Esophagus squamous epithelium (tissue), 5 donors: Measurements from ENCODE around the gene KCNJ6. TPM values are rescaled to one million over a fixed set of nuclear protein-coding genes. Genes with fewer than 3 reads are reported as not detected.

Experiments
- DNase-seq: peaks from one replicate; lab custom pipeline; 2025; lab: John Stamatoyannopoulos, UW
- H3K27ac ChIP-seq, 4 donors: fragments of 200-600 bp; sonication (generic); one replicate each; pipeline ENCODE4 v1.5.1; 2016 to 2019; ENCODE audit warnings: mild to moderate bottlenecking in 1 of 4
- H3K27me3 ChIP-seq, 4 donors: fragments of 200-600 bp; sonication (generic); 1 replicate in 3 of 4; 2 replicates in 1 of 4; pipeline versions ENCODE4 v1.5.1 to v1.6.0; 2017 to 2021; ENCODE audit warnings: antibody characterized with exemption in 1 of 4
- H3K36me3 ChIP-seq, 3 donors: fragments of 200-600 bp; sonication (generic); one replicate each; pipeline ENCODE4 v1.5.1; 2016 to 2019
- H3K4me1 ChIP-seq, 3 donors: fragments of 200-600 bp; sonication (generic); one replicate each; pipeline ENCODE4 v1.5.1; 2017 to 2019
- H3K4me3 ChIP-seq, 4 donors: fragments of 200-600 bp; sonication (generic); 1 replicate in 3 of 4; 2 replicates in 1 of 4; pipeline ENCODE4 v1.5.1; 2016 to 2019; ENCODE audit warnings: mild to moderate bottlenecking in 2 of 4, moderate library complexity in 1 of 4
- H3K9me3 ChIP-seq, 3 donors: fragments of 200-600 bp; sonication (generic); one replicate each; pipeline ENCODE4 v1.5.1; 2016 to 2019
- CTCF ChIP-seq, 6 experiments: fragments of 450-650 bp in 4 of 6; fragments of 200-600 bp in 2 of 6; sonication (generic) in 2 of 6; IDR thresholded peaks; one replicate each; pipeline ENCODE4 v1.5.1; 2016 to 2019; ENCODE audit warnings: antibody characterized with exemption in 6 of 6, mild to moderate bottlenecking in 4 of 6, moderate library complexity in 4 of 6
- POLR2A ChIP-seq, 4 donors: fragments of 450-650 bp; IDR thresholded peaks; one replicate each; pipeline ENCODE4 v1.6.1; 2017; ENCODE audit warnings: antibody characterized with exemption in 4 of 4, mild to moderate bottlenecking in 4 of 4, moderate library complexity in 3 of 4
- WGBS, 2 donors: methylation state at CpG; one replicate each; pipeline ENCODE4 v1.1.5; 2018; 5-methylcytosine and 5-hydroxymethylcytosine counted together
- intact Hi-C: fragments of 100-400 bp; cut with DNase I; formaldehyde crosslinking; loops from one replicate; pipeline ENCODE4 v1.15.0; 2022
- total RNA-seq, 4 donors: library from RNA; depleted of rRNA; stranded (reverse); fragments of >200 nt; gene quantifications; one replicate each; pipeline ENCODE4 v1.1.0, GENCODE V29; 2016
- donor health status: DM: yes; HTN: yes; CAD: no.

Gene KCNJ6
- total RNA-seq, 4 donors from 2014 or later = not detected

DNA sequence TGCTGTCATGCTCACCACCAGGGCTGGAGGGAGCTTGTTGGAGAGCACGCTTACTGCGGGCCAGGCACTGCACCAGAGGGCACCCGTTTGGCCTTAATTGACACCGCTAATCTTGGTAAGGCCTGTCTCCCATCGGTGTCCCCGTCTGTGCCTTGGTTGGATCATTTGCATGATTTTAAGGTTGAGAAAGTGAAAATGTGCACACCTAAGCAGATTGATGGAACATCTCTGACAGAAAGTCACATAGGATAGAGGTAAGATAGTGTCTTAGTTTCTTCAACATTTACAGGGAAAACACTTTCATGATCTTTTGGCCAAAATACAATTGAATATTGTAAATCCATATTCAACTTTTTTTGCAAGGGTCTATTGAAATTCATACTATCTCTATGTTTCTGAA is 255.5 kb downstream of the KCNJ6 start:
- no peak for TF ChIP-seq CTCF (IDR thresholded peaks at IDR 0.05)
- no peak for TF ChIP-seq POLR2A (IDR thresholded peaks at IDR 0.05)
- no peak for DNase-seq
- Histone ChIP-seq H3K27me3 (peaks cover 0 to 7% (median 0%) of the 10 kb centered on the region in 4 donors), H3K4me3 (no peak overlapping the region), H3K9me3 (no peaks in the 10 kb centered on the region), H3K27ac (no peak overlapping the region), H3K36me3 (no peaks in the 10 kb centered on the region), H3K4me1 (peaks cover 12 to 36% (median 25%) of the 10 kb centered on the region in 3 donors)
- intact Hi-C loops = no loop called here
- 88 to 91% methylated on average over 6 of the region's 6 CpGs for WGBS, 2 donors

DNA sequence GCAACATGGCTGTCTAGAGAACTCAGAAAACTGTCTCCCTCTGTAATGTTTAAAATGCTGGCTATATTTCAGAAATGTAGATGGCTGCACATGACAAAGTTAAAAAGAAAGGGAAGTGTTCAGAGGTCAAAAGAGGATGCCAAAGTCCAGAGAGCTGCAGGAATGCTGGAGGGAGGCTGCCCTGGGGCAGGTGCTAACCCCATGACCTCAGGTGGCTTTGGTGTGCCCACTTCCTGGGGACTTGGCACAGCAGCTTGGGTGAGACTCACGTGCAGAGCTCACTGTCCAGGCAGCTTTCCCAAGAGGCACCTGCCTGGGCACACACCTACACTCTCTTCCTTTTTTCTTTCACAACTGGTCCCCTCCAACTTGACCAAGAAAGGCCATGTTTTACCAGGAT is 256.4 kb downstream of the KCNJ6 start:
- H3K9me3 ChIP-seq = no peaks in the 10 kb centered on the region
- no peak overlapping the region for H3K4me3 ChIP-seq
- peaks cover 0 to 7% (median 0%) of the 10 kb centered on the region in 4 donors for H3K27me3 ChIP-seq
- H3K36me3 ChIP-seq = no peaks in the 10 kb centered on the region
- peak overlapping the region in 2 of 4 donors; percentile 78 to 92 for H3K27ac ChIP-seq
- no peak for TF ChIP-seq POLR2A (IDR thresholded peaks at IDR 0.05)
- TF ChIP-seq CTCF (IDR thresholded peaks at IDR 0.05) = no peak
- no peak for DNase-seq
- peaks cover 12 to 29% (median 25%) of the 10 kb centered on the region in 3 donors for H3K4me1 ChIP-seq
- intact Hi-C loops = no loop called here
- 18 to 50% methylated on average over 1 of the region's 1 CpG for WGBS, 2 donors

DNA sequence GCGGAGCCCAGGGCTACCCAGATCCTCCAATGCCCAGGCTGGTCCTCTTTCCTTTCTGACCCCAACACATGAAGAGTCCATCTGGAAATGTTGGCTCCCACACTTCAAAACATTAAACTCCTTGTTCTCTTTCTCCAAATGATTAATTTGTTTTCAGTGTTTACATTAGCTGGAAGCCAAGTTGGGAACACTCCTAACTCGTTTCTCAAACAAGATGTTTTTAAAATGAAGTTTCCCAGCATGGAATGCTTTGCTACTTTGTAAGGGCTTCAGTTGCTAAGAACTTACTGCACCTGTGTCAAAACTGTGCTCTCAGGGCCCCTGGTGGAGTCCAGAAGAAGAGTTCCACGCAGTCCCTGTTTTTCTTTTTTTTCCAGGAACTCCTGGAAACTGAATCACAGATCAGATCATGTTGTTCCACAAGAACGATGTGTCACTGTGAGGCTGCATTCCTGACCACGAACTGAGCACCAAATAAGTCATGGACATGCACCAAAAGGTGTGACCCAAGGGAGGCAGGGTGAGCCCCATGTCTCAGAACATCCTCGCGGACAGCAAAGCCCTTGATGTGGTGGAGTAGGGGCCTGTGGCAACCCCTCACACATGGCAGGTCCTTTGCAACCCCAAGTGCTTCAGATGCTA is 257.3 kb downstream of the KCNJ6 start:
- TF ChIP-seq CTCF (IDR thresholded peaks at IDR 0.05) (peak in 5 of 6 experiments; percentile 11 to 52 (median 41)), POLR2A (IDR thresholded peaks at IDR 0.05) (no peak)
- Histone ChIP-seq H3K27ac (peak overlapping the region; percentile 20 to 92 (median 75)), H3K9me3 (no peaks in the 10 kb centered on the region), H3K4me3 (peak overlapping the region in 1 of 4 donors; percentile 30), H3K36me3 (no peaks in the 10 kb centered on the region), H3K4me1 (peaks cover 12 to 28% (median 25%) of the 10 kb centered on the region in 3 donors), H3K27me3 (peaks cover 0 to 7% (median 0%) of the 10 kb centered on the region in 4 donors)
- intact Hi-C loops = no loop called here
- WGBS, 2 donors = 24 to 33% methylated on average over 5 to 6 of the region's 7 CpGs
- no peak for DNase-seq

- Histone ChIP-seq H3K9me3 (no peaks in the 10 kb centered on the region), H3K36me3 (no peaks in the 10 kb centered on the region), H3K27me3 (peaks cover 0 to 7% (median 0%) of the 10 kb centered on the region in 4 donors), H3K4me3 (peak overlapping the region in 1 of 4 donors; percentile 30), H3K4me1 (peaks cover 12 to 28% (median 25%) of the 10 kb centered on the region in 3 donors), H3K27ac (peak overlapping the region; percentile 20 to 92 (median 75))
- no peak for TF ChIP-seq CTCF (IDR thresholded peaks at IDR 0.05)
- no peak for TF ChIP-seq POLR2A (IDR thresholded peaks at IDR 0.05)
- WGBS, 2 donors = 51 to 55% methylated on average over 9 to 10 of the region's 10 CpGs
- no peak for DNase-seq
- intact Hi-C loops = no loop called here
Observed at GRCh38 chr21:37658121-37658816, 258.0 kb downstream of the KCNJ6 start.

- 90 to 100% methylated on average over 1 to 2 of the region's 5 CpGs for WGBS, 2 donors
- intact Hi-C loops = no loop called here
- DNase-seq = no peak
- H3K27ac ChIP-seq = no peak overlapping the region
- H3K36me3 ChIP-seq = no peaks in the 10 kb centered on the region
- H3K4me1 ChIP-seq = peaks cover 12 to 28% (median 25%) of the 10 kb centered on the region in 3 donors
- TF ChIP-seq CTCF (IDR thresholded peaks at IDR 0.05) (no peak), POLR2A (IDR thresholded peaks at IDR 0.05) (no peak)
- no peaks in the 10 kb centered on the region for H3K9me3 ChIP-seq
- peaks cover 0 to 11% (median 0%) of the 10 kb centered on the region in 4 donors for H3K27me3 ChIP-seq
- no peak overlapping the region for H3K4me3 ChIP-seq
Observed at GRCh38 chr21:37656899-37657298, 259.4 kb downstream of the KCNJ6 start.
